Colon (tissue), 2 donors: Measurements from ENCODE around the gene SPATA31A3.
"Not testable (repeated sequence)": the region's sequence is repeated elsewhere in the genome, so short reads cannot be mapped to it uniquely, and the experiment has no call there.

ENCODE experiments used
- FAIRE-seq: peaks from 2 replicates; lab custom pipeline; 2012; peaks lifted over from hg19 to GRCh38; lab: Jason Lieb, UNC
- donor health status: control.
- donor health status: control.

SPATA31A3 gene

GRCh38 chr9:66992450-66992849, at the start of gene SPATA31A3:
Gene SPATA31A3, minus strand, starts transcription at chr9:66992550. Its CDS starts 29 bp downstream, at chr9:66992521.
- FAIRE-seq: not testable (repeated sequence)

GRCh38 chr9:66952576-66952975, 39.8 kb downstream of the SPATA31A3 start:
- not testable (repeated sequence) for FAIRE-seq

- not testable (repeated sequence) for FAIRE-seq
These were observed 49.8 kb downstream of the SPATA31A3 start for GRCh38 chr9:66942400-66943155.

- not testable (repeated sequence) for FAIRE-seq
These were observed 52.2 kb downstream of the SPATA31A3 start for GRCh38 chr9:66939878-66940830.

- FAIRE-seq: not testable (repeated sequence)
These were observed 54.0 kb downstream of the SPATA31A3 start for GRCh38 chr9:66938322-66938721.

GRCh38 chr9:66937662-66938061, 54.7 kb downstream of the SPATA31A3 start:
- FAIRE-seq: not testable (repeated sequence)
